ENCODE results near the gene LPGAT1.

GRCh38 chr1:211713231-211713630 is 117.3 kb downstream of the LPGAT1 start:
- no peak for TF ChIP-seq CTCF (IDR thresholded peaks at IDR 0.05)
- no peak for TF ChIP-seq POLR2A (IDR thresholded peaks at IDR 0.05)
